Measurements from ENCODE around the gene MYH11. TPM values are rescaled to one million over a fixed set of nuclear protein-coding genes. Genes with fewer than 3 reads are reported as not detected.

The MYH11 gene
- total RNA-seq, 2 donors from 2014 or later = 968 to 2,091 TPM

DNA sequence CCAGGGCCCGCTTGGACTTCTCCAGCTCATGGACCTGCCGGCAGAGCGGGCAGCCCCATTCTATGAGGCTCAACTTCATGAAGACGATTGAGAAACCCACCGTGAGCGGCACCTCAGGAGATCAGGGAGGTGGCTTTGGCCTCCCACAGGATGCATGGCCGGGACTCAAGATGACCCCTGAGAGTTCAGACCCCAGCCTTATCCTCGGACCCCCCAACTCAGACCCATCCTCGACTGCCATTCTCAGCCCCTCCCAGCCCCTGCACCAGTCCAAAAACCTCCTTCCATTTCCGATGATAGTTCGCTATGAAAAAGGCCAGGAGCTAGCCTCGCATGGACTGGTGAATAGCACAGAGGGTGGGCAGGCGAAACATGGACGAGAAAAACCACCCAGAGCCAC, 135.8 kb downstream of the MYH11 start:
- Histone ChIP-seq H3K27me3 (replicated peaks; ENCODE audit: insufficient read depth) (no peaks in the 10 kb centered on the region), H3K4me1 (replicated peaks) (no peaks in the 10 kb centered on the region), H3K36me3 (peaks cover 13 to 17% of the 10 kb centered on the region in 2 donors), H3K27ac (no peak overlapping the region), H3K9me3 (no peaks in the 10 kb centered on the region), H3K4me3 (no peak overlapping the region)
- intact Hi-C loops (cut with DNase I) = no loop called here
- TF ChIP-seq, protein P1, sequence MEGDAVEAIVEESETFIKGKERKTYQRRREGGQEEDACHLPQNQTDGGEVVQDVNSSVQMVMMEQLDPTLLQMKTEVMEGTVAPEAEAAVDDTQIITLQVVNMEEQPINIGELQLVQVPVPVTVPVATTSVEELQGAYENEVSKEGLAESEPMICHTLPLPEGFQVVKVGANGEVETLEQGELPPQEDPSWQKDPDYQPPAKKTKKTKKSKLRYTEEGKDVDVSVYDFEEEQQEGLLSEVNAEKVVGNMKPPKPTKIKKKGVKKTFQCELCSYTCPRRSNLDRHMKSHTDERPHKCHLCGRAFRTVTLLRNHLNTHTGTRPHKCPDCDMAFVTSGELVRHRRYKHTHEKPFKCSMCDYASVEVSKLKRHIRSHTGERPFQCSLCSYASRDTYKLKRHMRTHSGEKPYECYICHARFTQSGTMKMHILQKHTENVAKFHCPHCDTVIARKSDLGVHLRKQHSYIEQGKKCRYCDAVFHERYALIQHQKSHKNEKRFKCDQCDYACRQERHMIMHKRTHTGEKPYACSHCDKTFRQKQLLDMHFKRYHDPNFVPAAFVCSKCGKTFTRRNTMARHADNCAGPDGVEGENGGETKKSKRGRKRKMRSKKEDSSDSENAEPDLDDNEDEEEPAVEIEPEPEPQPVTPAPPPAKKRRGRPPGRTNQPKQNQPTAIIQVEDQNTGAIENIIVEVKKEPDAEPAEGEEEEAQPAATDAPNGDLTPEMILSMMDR (IDR thresholded peaks at IDR 0.05) = no peak
- TF ChIP-seq POLR2A (IDR thresholded peaks at IDR 0.05) (no peak), POLR2AphosphoS5 (IDR thresholded peaks at IDR 0.05) (no peak)
- WGBS = 94% methylated on average over 14 of the region's 14 CpGs
- DNase-seq (ENCODE audit: low spot score) = no peak

DNA sequence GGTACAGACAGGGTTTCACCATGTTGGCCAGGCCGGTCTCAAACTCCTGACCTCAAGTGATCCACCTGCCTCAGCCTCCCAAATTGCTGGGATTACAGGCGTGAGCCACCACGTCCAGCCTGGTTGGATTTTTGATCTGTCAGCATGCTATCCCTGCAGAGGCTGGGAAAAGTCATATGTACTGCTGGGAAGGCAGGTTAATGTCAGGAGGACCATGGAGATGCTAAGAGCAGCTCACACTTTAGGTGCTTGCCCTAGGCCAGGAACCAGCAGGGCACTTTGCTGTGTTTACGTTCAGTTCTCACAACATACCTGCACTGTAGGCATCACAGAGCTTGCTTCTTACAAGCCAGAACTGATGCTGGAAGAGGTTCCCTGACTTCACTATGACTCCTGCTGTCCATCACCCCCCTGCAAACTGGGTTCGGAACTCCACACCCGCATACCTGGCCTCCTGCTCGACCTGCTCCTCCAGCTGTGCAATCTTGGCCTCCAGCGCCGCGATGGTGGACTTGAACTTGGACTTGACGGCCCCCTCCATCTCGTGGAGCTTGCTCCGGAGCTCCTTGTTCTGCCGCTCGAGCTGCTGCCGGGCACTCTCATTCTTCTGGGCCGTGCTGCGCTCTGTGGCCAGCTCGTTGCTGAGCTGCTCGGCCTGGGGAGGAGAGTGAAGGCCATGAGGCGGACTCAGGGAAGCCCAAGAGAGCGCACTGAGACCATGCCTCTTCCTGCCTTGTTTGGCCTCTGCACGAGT, 140.0 kb downstream of the MYH11 start:
- intact Hi-C loops (cut with DNase I) = no loop called here
- Histone ChIP-seq H3K27me3 (replicated peaks; ENCODE audit: insufficient read depth) (no peaks in the 10 kb centered on the region), H3K36me3 (peaks cover 0 to 7% of the 10 kb centered on the region in 2 donors), H3K4me3 (no peak overlapping the region), H3K9me3 (no peaks in the 10 kb centered on the region), H3K4me1 (replicated peaks) (no peaks in the 10 kb centered on the region), H3K27ac (no peak overlapping the region)
- DNase-seq (ENCODE audit: low spot score) = no peak
- WGBS = 92% methylated on average over 23 of the region's 23 CpGs
- TF ChIP-seq, protein P1 (IDR thresholded peaks at IDR 0.05) = no peak
- TF ChIP-seq POLR2A (IDR thresholded peaks at IDR 0.05) = no peak
- no peak for TF ChIP-seq POLR2AphosphoS5 (IDR thresholded peaks at IDR 0.05)

DNA sequence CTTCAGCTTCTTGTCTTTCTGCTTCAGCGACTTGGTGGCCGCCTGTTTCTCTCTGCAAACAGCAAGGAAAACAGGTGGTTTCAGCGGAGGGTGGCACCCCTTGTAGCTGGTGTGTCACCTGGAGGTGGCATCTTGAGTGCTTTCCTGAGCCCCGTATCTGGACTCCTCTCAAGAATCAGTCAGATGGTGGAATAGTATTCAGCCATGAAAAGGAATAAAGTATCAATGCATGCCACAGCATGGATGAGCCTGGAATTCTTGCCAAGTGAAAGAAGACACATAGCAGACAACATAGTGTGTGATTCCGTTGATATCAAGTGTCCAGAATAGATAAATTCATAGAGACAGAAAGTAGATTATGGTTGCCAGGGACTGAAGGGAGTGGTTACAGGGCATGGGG, 141.6 kb downstream of the MYH11 start:
- Histone ChIP-seq H3K36me3 (peaks cover 0 to 4% of the 10 kb centered on the region in 2 donors), H3K27me3 (replicated peaks; ENCODE audit: insufficient read depth) (no peaks in the 10 kb centered on the region), H3K4me3 (no peak overlapping the region), H3K9me3 (no peaks in the 10 kb centered on the region), H3K4me1 (replicated peaks) (no peaks in the 10 kb centered on the region), H3K27ac (no peak overlapping the region)
- DNase-seq (ENCODE audit: low spot score) = no peak
- WGBS = 91% methylated on average over 5 of the region's 5 CpGs
- intact Hi-C loops (cut with DNase I) = no loop called here
- no peak for TF ChIP-seq POLR2A (IDR thresholded peaks at IDR 0.05)
- TF ChIP-seq POLR2AphosphoS5 (IDR thresholded peaks at IDR 0.05) = no peak
- TF ChIP-seq, protein P1 (IDR thresholded peaks at IDR 0.05) = no peak

DNA sequence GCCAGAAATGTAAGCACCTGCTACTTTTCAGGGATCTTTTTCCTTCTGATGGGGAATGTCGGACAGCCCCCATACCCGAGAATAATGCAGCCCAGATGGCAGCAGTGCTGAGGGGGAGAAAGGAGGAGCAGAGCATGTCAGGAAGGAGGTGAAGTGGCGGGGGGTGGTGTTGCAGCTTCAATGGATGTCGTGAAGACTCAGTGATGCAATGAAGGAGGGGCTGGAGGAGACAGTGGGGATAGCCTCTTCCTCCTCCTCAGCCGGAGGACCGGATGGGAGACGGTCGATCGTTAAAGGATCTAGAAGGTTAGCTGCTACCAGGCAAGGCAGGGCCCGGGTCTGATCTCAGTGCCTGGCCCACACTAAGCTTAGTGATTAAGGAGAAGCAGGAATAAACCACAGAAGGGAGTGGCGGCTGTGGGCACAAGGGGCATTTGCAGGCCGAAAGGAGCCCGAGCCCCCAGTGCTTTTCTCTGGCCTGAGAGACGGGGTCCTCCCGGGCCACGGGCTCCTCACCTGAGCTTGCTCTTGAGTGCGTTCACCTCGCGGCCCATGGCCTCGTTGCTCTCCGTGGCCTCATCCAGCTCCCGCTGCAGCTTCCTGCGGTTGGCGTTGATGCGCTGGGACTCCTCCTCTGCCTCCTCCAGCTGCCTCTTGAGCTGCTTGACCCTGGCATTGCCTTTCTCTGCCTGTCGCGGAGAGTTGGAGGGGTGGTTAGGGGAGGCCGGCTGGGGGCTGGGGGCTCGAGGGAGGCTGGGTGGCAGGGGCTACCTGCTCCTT, 142.2 kb downstream of the MYH11 start:
- intact Hi-C loops (cut with DNase I) = no loop called here
- H3K27me3 ChIP-seq (replicated peaks; ENCODE audit: insufficient read depth) = no peaks in the 10 kb centered on the region
- DNase-seq (ENCODE audit: low spot score) = no peak
- TF ChIP-seq POLR2A (IDR thresholded peaks at IDR 0.05) (no peak), POLR2AphosphoS5 (IDR thresholded peaks at IDR 0.05) (no peak)
- TF ChIP-seq, protein P1 (IDR thresholded peaks at IDR 0.05) = no peak
- H3K9me3 ChIP-seq = no peaks in the 10 kb centered on the region
- WGBS = 82% methylated on average over 27 of the region's 29 CpGs
- H3K4me3 ChIP-seq = no peak overlapping the region
- H3K36me3 ChIP-seq = peaks cover 0 to 4% of the 10 kb centered on the region in 2 donors
- no peaks in the 10 kb centered on the region for H3K4me1 ChIP-seq (replicated peaks)
- no peak overlapping the region for H3K27ac ChIP-seq

Data from prostate gland (tissue), 2 donors.